ENCODE measurements around the gene GOLGA6L7. TPM values are rescaled to one million over a fixed set of nuclear protein-coding genes. Genes with fewer than 3 reads are reported as not detected.

The GOLGA6L7 gene
- total and polyA plus RNA-seq, 2 of the 13 experiments (the other 11 are each of a cell fraction or from before 2014, with no cell fraction given) = not detected

DNA sequence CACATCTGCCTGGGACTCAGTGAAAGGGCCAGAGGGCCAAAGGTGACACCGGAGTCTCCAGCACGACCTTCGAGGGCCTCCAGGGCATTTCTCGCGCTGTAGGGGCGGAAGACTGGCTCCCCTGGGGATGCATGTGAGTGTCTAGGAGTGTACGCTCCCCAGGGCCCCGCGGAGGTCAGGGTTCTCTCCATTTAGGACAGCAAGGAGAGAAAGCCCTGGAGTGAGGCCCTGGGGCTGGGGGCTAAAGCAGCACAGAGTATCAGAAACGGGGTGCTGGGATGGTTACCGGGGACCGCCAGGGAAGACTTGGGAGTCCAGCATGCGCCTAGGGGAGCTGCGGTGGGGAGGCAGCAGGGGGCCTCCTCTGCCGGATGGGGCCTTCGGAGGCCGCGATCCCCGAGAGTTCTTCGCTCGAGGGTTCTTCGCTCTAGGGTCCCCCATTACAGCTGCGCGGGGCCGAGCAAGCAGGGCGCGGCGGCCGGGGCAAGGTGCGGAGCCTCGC is 36.7 kb upstream of the GOLGA6L7 start (continued):
- TF ChIP-seq, protein P1, sequence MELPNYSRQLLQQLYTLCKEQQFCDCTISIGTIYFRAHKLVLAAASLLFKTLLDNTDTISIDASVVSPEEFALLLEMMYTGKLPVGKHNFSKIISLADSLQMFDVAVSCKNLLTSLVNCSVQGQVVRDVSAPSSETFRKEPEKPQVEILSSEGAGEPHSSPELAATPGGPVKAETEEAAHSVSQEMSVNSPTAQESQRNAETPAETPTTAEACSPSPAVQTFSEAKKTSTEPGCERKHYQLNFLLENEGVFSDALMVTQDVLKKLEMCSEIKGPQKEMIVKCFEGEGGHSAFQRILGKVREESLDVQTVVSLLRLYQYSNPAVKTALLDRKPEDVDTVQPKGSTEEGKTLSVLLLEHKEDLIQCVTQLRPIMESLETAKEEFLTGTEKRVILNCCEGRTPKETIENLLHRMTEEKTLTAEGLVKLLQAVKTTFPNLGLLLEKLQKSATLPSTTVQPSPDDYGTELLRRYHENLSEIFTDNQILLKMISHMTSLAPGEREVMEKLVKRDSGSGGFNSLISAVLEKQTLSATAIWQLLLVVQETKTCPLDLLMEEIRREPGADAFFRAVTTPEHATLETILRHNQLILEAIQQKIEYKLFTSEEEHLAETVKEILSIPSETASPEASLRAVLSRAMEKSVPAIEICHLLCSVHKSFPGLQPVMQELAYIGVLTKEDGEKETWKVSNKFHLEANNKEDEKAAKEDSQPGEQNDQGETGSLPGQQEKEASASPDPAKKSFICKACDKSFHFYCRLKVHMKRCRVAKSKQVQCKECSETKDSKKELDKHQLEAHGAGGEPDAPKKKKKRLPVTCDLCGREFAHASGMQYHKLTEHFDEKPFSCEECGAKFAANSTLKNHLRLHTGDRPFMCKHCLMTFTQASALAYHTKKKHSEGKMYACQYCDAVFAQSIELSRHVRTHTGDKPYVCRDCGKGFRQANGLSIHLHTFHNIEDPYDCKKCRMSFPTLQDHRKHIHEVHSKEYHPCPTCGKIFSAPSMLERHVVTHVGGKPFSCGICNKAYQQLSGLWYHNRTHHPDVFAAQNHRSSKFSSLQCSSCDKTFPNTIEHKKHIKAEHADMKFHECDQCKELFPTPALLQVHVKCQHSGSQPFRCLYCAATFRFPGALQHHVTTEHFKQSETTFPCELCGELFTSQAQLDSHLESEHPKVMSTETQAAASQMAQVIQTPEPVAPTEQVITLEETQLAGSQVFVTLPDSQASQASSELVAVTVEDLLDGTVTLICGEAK (IDR thresholded peaks at IDR 0.05) = no peak
- TF ChIP-seq, protein P1 (CRISPR knock-in tag; IDR thresholded peaks at IDR 0.05) = no peak
- TF ChIP-seq SCMH1 (CRISPR knock-in tag; IDR thresholded peaks at IDR 0.05; ENCODE audit: borderline replicate concordance) (no peak), IKZF4 (CRISPR knock-in tag; IDR thresholded peaks at IDR 0.05; ENCODE audit: borderline replicate concordance, low read depth, not compliant biosample characterization) (no peak), CBX1 (IDR thresholded peaks at IDR 0.05; ENCODE audit: low read depth) (no peak), HES4 (CRISPR knock-in tag; IDR thresholded peaks at IDR 0.05; ENCODE audit: borderline replicate concordance) (0 out of 2 replicates have a peak, but pooled peaks have one; percentile 21), EZH2 (conservative IDR thresholded peaks at IDR 0.05; ENCODE audit: low read depth, low read length) (peak; percentile 50; the same call in 1 of the 2 replicates), MAFG (CRISPR knock-in tag; IDR thresholded peaks at IDR 0.05) (no peak), ZNF484 (CRISPR knock-in tag; IDR thresholded peaks at IDR 0.05; ENCODE audit: borderline replicate concordance, low read depth) (no peak), BORCS8-MEF2B (CRISPR knock-in tag; IDR thresholded peaks at IDR 0.05) (no peak), RBM39 (IDR thresholded peaks at IDR 0.05; ENCODE audit: low read depth, low read length, poor library complexity, severe bottlenecking) (peak; percentile 14), MZF1 (CRISPR knock-in tag; IDR thresholded peaks at IDR 0.05; ENCODE audit: borderline replicate concordance) (no peak), MEF2D (CRISPR knock-in tag; IDR thresholded peaks at IDR 0.05) (no peak)
- TF ChIP-seq, protein P2, sequence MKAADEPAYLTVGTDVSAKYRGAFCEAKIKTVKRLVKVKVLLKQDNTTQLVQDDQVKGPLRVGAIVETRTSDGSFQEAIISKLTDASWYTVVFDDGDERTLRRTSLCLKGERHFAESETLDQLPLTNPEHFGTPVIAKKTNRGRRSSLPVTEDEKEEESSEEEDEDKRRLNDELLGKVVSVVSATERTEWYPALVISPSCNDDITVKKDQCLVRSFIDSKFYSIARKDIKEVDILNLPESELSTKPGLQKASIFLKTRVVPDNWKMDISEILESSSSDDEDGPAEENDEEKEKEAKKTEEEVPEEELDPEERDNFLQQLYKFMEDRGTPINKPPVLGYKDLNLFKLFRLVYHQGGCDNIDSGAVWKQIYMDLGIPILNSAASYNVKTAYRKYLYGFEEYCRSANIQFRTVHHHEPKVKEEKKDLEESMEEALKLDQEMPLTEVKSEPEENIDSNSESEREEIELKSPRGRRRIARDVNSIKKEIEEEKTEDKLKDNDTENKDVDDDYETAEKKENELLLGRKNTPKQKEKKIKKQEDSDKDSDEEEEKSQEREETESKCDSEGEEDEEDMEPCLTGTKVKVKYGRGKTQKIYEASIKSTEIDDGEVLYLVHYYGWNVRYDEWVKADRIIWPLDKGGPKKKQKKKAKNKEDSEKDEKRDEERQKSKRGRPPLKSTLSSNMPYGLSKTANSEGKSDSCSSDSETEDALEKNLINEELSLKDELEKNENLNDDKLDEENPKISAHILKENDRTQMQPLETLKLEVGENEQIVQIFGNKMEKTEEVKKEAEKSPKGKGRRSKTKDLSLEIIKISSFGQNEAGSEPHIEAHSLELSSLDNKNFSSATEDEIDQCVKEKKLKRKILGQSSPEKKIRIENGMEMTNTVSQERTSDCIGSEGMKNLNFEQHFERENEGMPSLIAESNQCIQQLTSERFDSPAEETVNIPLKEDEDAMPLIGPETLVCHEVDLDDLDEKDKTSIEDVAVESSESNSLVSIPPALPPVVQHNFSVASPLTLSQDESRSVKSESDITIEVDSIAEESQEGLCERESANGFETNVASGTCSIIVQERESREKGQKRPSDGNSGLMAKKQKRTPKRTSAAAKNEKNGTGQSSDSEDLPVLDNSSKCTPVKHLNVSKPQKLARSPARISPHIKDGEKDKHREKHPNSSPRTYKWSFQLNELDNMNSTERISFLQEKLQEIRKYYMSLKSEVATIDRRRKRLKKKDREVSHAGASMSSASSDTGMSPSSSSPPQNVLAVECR (CRISPR knock-in tag; IDR thresholded peaks at IDR 0.05; ENCODE audit: borderline replicate concordance) = no peak
- TF ChIP-seq, protein P3, sequence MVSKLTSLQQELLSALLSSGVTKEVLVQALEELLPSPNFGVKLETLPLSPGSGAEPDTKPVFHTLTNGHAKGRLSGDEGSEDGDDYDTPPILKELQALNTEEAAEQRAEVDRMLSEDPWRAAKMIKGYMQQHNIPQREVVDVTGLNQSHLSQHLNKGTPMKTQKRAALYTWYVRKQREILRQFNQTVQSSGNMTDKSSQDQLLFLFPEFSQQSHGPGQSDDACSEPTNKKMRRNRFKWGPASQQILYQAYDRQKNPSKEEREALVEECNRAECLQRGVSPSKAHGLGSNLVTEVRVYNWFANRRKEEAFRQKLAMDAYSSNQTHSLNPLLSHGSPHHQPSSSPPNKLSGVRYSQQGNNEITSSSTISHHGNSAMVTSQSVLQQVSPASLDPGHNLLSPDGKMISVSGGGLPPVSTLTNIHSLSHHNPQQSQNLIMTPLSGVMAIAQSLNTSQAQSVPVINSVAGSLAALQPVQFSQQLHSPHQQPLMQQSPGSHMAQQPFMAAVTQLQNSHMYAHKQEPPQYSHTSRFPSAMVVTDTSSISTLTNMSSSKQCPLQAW (CRISPR knock-in tag; IDR thresholded peaks at IDR 0.05) = no peak

Data from HepG2 (cell line).